Measurements from ENCODE around the gene SIGLEC12. TPM values are rescaled to one million over a fixed set of nuclear protein-coding genes. Genes with fewer than 3 reads are reported as not detected.

Gene SIGLEC12
- total and polyA plus RNA-seq, 3 donors from 2014 or later, result 1.0 TPM; not detected in 2

DNA sequence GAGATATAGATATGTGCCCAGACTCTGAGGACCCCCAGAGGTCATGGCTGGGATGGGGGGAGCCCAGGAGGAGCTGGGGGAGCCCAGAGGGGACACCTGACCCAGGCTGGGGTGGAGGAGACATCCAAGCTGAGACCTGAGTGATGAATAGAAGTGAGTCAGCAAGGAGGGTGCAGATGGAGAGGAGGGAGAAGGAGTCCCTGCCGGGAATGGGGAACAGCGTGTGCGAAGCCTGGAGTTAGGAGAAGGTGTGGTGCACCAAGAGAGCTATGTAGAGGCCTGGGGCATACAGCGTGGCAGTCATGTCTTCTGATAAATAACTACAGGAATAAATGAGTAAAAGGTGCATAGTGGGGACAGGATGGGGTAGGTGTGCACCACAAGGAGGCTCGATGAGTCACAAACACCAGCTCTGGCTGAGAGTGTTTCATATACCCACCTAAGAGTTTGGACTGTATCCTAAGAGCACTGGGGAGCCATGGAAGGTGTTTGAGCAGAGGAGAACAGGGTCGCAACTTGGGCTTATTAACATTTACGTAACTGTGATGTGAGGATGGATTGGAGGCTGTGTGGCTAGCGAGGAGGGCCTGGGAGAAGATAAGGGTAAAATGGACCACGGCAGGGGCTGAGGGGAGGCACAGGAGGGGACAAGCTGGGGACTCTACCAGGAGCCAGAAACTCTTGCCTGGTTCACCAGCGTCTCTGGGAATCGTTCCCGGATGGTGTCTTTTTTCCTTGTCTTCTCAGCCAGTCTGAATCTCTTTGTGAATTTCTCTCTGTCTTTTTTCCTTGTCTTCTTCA is 21.9 kb downstream of the SIGLEC12 start:
- H3K27me3 ChIP-seq, result no peaks in the 10 kb centered on the region
- intact Hi-C loops (cut with DNase I; ENCODE audit: low total_unique reads), result no loop called here
- 81 to 86% methylated on average over 12 of the region's 12 CpGs for WGBS, 2 donors
- no peak for DNase-seq
- TF ChIP-seq POLR2A (IDR thresholded peaks at IDR 0.05), result no peak
- TF ChIP-seq, protein P1, sequence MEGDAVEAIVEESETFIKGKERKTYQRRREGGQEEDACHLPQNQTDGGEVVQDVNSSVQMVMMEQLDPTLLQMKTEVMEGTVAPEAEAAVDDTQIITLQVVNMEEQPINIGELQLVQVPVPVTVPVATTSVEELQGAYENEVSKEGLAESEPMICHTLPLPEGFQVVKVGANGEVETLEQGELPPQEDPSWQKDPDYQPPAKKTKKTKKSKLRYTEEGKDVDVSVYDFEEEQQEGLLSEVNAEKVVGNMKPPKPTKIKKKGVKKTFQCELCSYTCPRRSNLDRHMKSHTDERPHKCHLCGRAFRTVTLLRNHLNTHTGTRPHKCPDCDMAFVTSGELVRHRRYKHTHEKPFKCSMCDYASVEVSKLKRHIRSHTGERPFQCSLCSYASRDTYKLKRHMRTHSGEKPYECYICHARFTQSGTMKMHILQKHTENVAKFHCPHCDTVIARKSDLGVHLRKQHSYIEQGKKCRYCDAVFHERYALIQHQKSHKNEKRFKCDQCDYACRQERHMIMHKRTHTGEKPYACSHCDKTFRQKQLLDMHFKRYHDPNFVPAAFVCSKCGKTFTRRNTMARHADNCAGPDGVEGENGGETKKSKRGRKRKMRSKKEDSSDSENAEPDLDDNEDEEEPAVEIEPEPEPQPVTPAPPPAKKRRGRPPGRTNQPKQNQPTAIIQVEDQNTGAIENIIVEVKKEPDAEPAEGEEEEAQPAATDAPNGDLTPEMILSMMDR (IDR thresholded peaks at IDR 0.05), result no peak
- no peaks in the 10 kb centered on the region for H3K9me3 ChIP-seq
- H3K27ac ChIP-seq, result no peak overlapping the region
- no peaks in the 10 kb centered on the region for H3K4me1 ChIP-seq
- H3K36me3 ChIP-seq (ENCODE audit: low read depth, missing control alignments), result no peaks in the 10 kb centered on the region
- H3K4me3 ChIP-seq, result no peak overlapping the region

DNA sequence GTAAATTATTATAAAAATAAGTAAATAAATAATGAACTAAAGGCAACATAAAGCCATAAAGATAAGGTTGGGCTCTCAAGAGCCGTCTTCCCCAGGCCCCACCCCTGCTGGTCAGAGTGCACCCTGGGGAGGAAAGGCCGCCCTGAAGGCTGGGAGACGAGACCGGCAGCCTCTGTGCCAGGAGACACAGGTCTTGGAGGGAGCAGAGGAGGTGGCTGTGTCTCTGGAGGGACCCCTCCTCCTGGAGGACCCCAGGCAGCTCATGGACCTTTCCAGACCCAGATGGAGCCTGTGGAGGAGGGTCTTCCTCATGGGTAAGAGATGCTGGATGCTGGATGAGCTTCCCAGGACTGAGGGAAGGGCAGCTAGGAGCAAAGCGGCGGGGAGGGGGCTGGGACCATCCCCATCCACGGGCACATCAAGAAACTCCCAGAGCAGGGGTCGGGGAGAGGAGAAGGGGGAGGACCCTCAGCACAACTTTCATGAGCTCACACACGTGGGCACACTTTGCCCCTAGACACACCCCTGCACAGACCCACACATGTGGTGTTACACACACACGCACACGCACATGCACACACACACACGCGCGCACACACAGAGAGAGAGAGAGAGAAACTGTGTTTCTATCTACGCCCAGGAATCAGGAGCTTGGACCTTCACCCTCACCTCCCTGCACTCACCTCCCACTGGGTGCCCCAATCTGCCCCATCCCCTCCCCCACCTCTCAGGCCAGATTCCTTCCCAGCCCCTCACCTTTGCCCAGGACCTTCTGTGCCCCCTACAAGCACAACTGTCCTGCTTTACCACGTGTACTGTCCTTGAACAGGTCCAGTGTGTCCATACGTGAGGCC is 23.0 kb downstream of the SIGLEC12 start, which contains the start of gene CEACAM18:
TSS of gene CEACAM18 (plus strand) at position 159 of the 854 bp plus-strand sequence.
- H3K9me3 ChIP-seq, result no peaks in the 10 kb centered on the region
- WGBS, 2 donors, result 72% methylated on average over 17 of the region's 17 CpGs
- intact Hi-C loops (cut with DNase I; ENCODE audit: low total_unique reads), result no loop called here
- H3K27me3 ChIP-seq, result no peaks in the 10 kb centered on the region
- no peak for DNase-seq
- no peak within 1 kb of the TSS for H3K27ac ChIP-seq
- no peaks in the 10 kb centered on the region for H3K4me1 ChIP-seq
- H3K36me3 ChIP-seq (ENCODE audit: low read depth, missing control alignments), result no peaks in the 10 kb centered on the region
- TF ChIP-seq, protein P1 (IDR thresholded peaks at IDR 0.05), result no peak
- TF ChIP-seq POLR2A (IDR thresholded peaks at IDR 0.05), result no peak
- no peak within 1 kb of the TSS for H3K4me3 ChIP-seq

DNA sequence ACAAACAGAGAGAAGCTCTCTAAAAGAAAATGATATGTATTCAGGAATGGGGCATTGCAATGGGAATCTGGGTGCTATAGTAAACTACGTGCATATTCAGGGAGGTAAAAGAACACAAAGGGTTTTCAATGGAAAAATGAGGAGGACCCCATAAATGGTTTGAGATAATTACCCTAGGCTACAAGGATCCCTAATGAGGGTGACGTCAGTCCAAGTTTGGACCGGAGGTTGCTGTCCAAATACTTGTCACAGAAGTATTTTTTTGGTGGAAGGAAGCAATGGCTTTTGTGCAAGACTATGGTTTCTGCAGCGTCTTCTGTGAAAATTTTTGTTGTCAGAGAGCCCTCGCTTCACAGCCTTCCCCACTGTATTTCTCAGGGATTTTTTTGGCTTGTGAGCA is 24.3 kb downstream of the SIGLEC12 start:
- Histone ChIP-seq H3K36me3 (ENCODE audit: low read depth, missing control alignments) (no peaks in the 10 kb centered on the region), H3K9me3 (no peaks in the 10 kb centered on the region), H3K4me3 (no peak overlapping the region), H3K4me1 (no peaks in the 10 kb centered on the region), H3K27me3 (no peaks in the 10 kb centered on the region), H3K27ac (no peak overlapping the region)
- WGBS, 2 donors, result 64 to 80% methylated on average over 5 of the region's 5 CpGs
- no peak for DNase-seq
- TF ChIP-seq POLR2A (IDR thresholded peaks at IDR 0.05), result no peak
- TF ChIP-seq, protein P1 (IDR thresholded peaks at IDR 0.05), result no peak
- intact Hi-C loops (cut with DNase I; ENCODE audit: low total_unique reads), result no loop called here

GRCh38 chr19:51476164-51476563 is 25.4 kb downstream of the SIGLEC12 start:
- no peaks in the 10 kb centered on the region for H3K27me3 ChIP-seq
- WGBS, 2 donors, result 90 to 91% methylated on average over 3 of the region's 3 CpGs
- no peak for DNase-seq
- no peaks in the 10 kb centered on the region for H3K4me1 ChIP-seq
- intact Hi-C loops (cut with DNase I; ENCODE audit: low total_unique reads), result no loop called here
- no peak overlapping the region for H3K27ac ChIP-seq
- no peak overlapping the region for H3K4me3 ChIP-seq
- no peaks in the 10 kb centered on the region for H3K9me3 ChIP-seq
- no peak for TF ChIP-seq POLR2A (IDR thresholded peaks at IDR 0.05)
- TF ChIP-seq, protein P1 (IDR thresholded peaks at IDR 0.05), result no peak
- no peaks in the 10 kb centered on the region for H3K36me3 ChIP-seq (ENCODE audit: low read depth, missing control alignments)

Data from testis (tissue), 3 donors.